ENCODE measurements around the gene ANKRD44.
"Not testable (repeated sequence)": the region's sequence is repeated elsewhere in the genome, so short reads cannot be mapped to it uniquely, and the experiment has no call there.

Gene ANKRD44

GRCh38 chr2:197287596-197287932, 23.0 kb downstream of the ANKRD44 start:
- not testable (repeated sequence) for DNase-seq (ENCODE audit: low read depth in 3 of 3)

- no peak for DNase-seq (ENCODE audit: low read depth in 3 of 3)
Measured at GRCh38 chr2:197286805-197287595, 23.6 kb downstream of the ANKRD44 start.

- DNase-seq (ENCODE audit: low read depth in 3 of 3): no peak
Measured at GRCh38 chr2:197285361-197285760, 25.2 kb downstream of the ANKRD44 start.

GRCh38 chr2:197284956-197285355, 25.6 kb downstream of the ANKRD44 start:
- DNase-seq (ENCODE audit: low read depth in 3 of 3): no peak

- DNase-seq (ENCODE audit: low read depth in 3 of 3): no peak
Measured at GRCh38 chr2:197281421-197281820, 29.2 kb downstream of the ANKRD44 start.

GRCh38 chr2:197280015-197280702, 30.4 kb downstream of the ANKRD44 start:
- DNase-seq (ENCODE audit: low read depth in 3 of 3): no peak

- DNase-seq (ENCODE audit: low read depth in 3 of 3): no peak
Measured at GRCh38 chr2:197278799-197279763, 31.5 kb downstream of the ANKRD44 start.

GRCh38 chr2:197277794-197278193, 32.8 kb downstream of the ANKRD44 start:
- no peak for DNase-seq (ENCODE audit: low read depth in 3 of 3)

- no peak for DNase-seq (ENCODE audit: low read depth in 3 of 3)
Measured at GRCh38 chr2:197276156-197276555, 34.4 kb downstream of the ANKRD44 start.

GRCh38 chr2:197274937-197275336, 35.6 kb downstream of the ANKRD44 start:
- no peak for DNase-seq (ENCODE audit: low read depth in 3 of 3)

- no peak for DNase-seq (ENCODE audit: low read depth in 3 of 3)
Measured at GRCh38 chr2:197274349-197274748, 36.2 kb downstream of the ANKRD44 start.

- DNase-seq (ENCODE audit: low read depth in 3 of 3): no peak
Measured at GRCh38 chr2:197273485-197273884, 37.1 kb downstream of the ANKRD44 start.

- no peak for DNase-seq (ENCODE audit: low read depth in 3 of 3)
Measured at GRCh38 chr2:197270601-197271000, 40.0 kb downstream of the ANKRD44 start.

GRCh38 chr2:197269815-197270214, 40.8 kb downstream of the ANKRD44 start:
- DNase-seq (ENCODE audit: low read depth in 3 of 3): no peak

GRCh38 chr2:197268786-197269584, 41.6 kb downstream of the ANKRD44 start:
- DNase-seq (ENCODE audit: low read depth in 3 of 3): no peak

GRCh38 chr2:197266477-197266876, 44.1 kb downstream of the ANKRD44 start:
- DNase-seq (ENCODE audit: low read depth in 3 of 3): no peak

- DNase-seq (ENCODE audit: low read depth in 3 of 3): no peak
Measured at GRCh38 chr2:197265924-197266323, 44.7 kb downstream of the ANKRD44 start.

GRCh38 chr2:197265036-197265435, 45.5 kb downstream of the ANKRD44 start:
- DNase-seq (ENCODE audit: low read depth in 3 of 3): no peak

- no peak for DNase-seq (ENCODE audit: low read depth in 3 of 3)
Measured at GRCh38 chr2:197264332-197264731, 46.2 kb downstream of the ANKRD44 start.

GRCh38 chr2:197263077-197263476, 47.5 kb downstream of the ANKRD44 start:
- no peak for DNase-seq (ENCODE audit: low read depth in 3 of 3)

- no peak for DNase-seq (ENCODE audit: low read depth in 3 of 3)
Measured at GRCh38 chr2:197261808-197262226, 48.8 kb downstream of the ANKRD44 start.

Data from stimulated activated CD4-positive, alpha-beta T cell treated with anti-CD3 and anti-CD28 coated beads, TNF-alpha, amount 100 ng/mL, for 48 hours (primary cell).